Left forelimb (tissue), 1 donor: Measurements from ENCODE around the gene IGF2.
A peak's percentile ranks its signal among the peaks of the same experiment; 100 is the strongest.

Source experiments
- DNase-seq: peaks from one replicate; pipeline ENCODE4 v3.0.0-alpha.2; 2018; ENCODE audit warnings: low spot score

Gene IGF2

DNA sequence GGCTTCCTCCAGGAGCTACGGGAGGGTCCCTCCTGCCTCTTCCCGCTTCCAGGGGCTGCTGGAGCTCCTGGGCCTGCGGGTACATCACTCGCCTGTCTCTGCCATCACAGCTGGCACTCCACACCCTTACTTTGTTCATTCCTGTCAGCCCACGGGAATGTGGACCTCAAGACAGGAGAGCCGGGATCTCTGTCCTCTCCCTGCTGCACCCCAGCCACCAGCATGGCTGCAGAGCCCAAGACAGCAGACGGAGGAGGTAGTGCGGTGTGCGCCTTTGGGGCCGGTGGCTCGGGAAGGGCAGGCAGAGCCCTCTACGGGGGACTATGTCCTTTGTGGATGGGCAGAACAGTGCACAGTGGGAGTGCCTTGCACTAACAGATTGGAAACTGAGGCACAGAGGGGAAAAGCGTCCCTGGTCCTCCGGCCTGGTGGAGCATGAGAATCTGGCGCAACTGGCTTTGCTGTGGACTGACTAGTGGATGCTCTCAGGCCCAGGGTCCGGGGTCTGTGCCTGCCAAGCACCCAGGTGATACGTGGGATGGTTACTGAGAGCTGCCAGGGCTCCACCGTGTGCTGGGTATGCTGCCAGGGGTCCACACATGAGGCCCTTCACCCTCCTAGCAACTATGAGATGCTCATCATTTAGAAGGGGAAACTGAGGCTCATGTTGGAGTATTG, 47.3 kb downstream of the IGF2 start:
- peak; percentile 23 for DNase-seq

DNA sequence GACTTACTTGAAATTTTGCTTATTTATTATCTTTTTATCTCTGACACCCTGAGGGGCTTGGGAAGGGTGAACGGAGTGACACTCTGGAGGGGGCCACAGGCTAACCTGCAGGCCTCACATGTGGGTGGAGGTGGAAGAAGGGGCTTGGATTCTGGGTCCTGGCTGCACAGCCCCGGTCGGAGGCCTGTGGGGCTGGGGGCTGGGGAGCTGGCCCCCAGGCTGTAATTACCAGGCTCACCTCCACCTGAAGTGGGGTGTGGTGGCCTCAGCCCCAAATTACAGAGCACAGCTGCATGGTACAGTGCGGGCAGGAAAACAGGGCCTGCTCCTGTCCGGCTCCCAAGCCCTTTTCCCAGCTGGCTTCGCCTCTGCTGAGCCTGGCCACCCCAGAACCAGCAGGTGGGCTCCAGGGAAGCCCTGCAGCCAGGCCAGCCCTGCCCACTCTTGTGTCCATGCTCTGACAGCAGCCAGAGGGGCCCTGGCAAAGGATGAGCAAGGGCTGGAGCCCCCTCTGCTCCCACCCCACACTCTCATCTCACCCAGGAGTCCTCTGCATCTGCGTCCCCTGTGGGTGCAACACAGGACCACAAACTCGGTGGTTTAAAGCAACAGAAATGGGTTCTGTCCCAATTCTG, 48.0 kb downstream of the IGF2 start:
- no peak for DNase-seq

- DNase-seq, result no peak
Observed at GRCh38 chr11:2090172-2091111, 48.7 kb downstream of the IGF2 start.

DNA sequence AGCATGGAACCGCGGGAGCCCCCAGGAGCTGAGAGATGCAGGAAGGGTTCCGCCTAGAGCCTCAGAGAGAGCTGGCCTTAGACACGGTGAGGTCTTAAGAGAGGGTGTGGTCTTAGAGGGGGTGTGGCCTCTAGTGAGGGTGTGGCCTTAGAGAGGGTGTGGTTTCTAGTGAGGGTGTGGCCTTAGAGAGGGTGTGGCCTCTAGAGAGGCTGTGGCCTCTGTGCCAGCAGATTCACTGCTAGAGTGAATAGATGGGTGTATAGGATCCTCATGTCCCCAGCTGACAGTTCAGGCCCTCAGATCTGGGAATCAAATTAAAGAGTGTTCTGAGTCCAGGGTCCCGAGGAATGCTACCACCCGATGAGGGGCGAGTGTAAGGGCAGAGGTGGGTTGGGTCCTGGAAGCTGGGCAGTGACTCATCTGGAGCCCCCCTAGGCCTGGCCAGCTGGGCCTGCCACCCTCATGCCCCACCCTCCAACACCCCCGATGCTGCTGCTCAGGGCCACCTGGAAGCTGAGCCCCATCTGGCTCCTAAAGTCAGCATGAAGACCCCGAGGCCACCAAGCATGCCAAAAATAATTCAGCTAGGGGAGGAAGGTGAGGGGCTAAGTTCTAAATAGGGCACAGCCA, 49.5 kb downstream of the IGF2 start:
- no peak for DNase-seq

DNA sequence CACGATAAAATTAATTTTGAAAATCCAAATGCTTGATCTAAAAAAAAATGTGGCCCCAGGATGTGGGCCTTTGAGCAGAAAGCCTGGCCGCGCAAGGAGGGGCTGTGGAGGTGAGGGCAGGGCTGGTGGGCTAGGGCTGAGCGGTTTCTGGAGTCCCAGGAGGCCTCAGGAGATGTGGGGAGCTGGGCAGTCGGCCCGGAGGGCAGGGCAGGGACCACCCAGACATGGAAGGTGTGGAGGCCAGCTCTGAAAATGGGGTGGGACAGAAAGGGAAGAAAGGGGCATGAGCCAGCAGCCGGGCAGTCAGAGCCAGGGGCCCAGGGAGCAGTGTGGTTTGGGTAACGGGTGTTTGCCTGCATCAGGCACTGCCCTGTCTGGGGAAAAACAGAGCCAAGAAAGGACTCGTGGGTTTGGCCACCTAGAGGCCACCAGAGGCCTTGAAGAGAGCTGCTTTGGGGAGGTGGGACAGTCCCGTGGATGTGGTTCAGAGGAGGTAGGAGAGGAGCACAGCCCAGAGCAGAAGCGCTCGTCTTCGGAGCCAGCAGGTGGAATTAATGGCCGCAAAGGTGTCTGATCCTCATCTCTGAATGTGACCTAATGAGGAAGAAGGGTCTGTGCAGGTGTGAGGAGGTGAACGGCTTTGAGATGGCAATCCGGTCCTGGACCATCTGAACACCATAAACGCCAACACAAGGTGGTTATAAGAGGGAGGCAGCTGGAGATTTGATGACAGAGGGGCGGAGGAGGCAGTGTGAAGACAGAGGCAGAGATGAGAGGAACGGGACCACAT, 50.2 kb downstream of the IGF2 start:
- no peak for DNase-seq

DNA sequence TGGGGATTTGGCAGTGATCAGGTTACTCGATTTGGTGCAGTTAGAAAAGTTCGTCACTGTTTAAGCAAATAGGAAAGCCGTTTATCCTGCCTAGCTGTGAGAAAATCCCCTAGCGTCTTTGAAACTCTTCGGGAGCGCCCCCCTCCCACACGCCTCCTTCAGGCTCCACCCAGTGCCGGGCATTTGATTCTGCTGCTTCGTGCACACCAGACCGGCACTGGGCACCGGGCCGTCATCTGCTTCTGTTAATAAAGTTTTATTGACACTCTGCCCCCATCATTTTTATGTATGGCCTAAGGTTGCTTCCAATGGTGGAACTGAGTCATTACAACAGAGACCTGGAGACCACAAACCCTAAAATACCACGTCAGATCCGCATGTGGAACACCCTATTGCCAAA, 50.9 kb downstream of the IGF2 start:
- DNase-seq, result no peak

DNA sequence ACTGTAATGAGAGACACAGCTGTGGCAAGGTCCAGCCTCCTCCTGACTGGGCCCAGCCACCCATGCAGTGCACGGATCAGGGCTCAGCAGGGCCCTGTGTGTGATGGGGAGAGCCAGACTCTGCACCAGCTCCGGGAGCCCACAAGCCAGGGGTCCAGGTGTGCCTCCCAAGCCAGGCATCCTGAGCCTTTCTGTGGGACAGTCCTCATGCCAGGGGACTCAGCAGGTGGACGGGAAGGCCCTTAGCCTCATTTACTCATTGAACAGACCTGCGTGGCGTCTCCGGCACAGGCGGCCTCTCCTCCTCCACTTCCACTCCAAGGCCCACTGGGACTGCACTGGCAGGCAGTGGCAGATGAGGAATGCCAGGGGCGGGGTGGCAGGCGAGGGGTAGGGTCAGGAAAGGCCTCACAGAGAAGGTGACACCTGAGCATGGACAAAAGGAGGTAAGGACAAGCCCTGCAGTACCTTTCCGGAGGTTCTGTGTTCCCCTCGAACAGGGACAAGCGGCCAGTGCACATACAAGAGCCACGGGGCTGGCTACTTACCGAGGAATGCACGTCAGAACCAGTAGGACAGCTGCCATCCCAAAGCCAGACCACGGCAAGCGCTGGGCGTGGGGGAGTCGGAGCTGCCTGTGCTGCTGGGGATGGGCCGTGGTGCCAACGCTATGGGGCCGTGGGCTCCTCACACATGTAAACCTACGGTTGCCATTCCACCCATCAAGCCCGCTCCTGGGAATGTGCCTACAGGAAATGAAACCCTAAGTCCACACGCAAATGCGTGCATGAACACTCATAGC, 52.7 kb downstream of the IGF2 start:
- no peak for DNase-seq

DNA sequence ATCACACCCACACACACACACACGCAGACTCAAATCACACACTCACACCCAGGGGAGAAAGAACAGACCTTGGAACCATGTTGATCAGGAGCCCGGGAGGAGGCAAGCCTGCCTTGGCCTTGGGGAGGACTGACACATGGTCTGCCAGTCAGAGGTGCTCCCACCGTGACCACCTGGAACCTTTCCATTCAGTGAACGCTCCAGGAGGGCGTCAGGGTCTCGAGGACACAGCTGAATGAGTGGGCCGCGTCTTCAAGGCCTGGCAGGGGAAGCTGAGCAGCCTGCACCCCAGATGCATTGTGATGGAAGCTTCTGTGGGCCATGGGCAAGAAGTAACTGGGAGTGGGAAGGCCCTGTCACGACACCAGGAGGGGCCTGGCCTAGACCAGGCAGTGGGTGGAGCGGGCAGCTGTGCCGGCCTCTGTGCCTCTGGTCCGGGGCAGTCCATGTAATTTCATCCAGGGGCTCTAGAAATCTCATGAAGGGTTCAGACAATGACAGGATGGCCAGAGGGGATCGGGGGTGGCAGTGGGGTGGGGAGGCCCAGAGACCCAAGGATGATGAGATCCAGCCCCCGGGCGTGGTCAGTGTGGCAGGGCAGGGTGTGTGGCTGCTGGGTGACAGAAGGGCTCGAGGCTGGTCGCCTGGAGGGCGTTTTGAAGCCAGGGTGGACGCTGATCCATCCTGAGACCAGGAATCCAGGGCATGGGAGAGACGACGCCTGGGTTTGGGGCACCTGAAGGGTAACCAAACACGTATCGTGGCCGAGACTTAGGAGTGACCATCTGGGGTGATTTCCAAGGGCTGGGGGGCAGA, 53.7 kb downstream of the IGF2 start:
- DNase-seq, result no peak

GRCh38 chr11:2084721-2085120, 54.5 kb downstream of the IGF2 start:
- DNase-seq, result no peak
